Measurements from ENCODE around the gene C22orf15.

The C22orf15 gene

GRCh38 chr22:23715806-23716375 lies 46.9 kb upstream of the C22orf15 start:
- Histone ChIP-seq H3K9ac (ENCODE audit: low read length) (no peak overlapping the region), H3K79me1 (ENCODE audit: low read length) (peaks cover 8% of the 10 kb centered on the region), H3K79me2 (ENCODE audit: control insufficient read depth, insufficient read depth, low read length, poor library complexity) (peaks cover 6% of the 10 kb centered on the region), H3K27me3 (ENCODE audit: insufficient read depth, low read length) (no peaks in the 10 kb centered on the region), H2BK120ac (ENCODE audit: insufficient read depth, low read length, poor library complexity) (no peak overlapping the region), H2AK5ac (ENCODE audit: low read length) (peak overlapping the region; percentile 59), H3K14ac (ENCODE audit: low read length) (no peak overlapping the region), H4K91ac (ENCODE audit: low read depth, low read length) (peak overlapping the region; percentile 28), H3K4ac (ENCODE audit: low read depth, low read length) (no peak overlapping the region), H3K9me3 (ENCODE audit: insufficient read depth, low read depth, low read length) (no peaks in the 10 kb centered on the region), H3K4me2 (ENCODE audit: low read length) (peak overlapping the region; percentile 0), H4K8ac (ENCODE audit: low read depth, low read length) (no peak overlapping the region), H4K12ac (ENCODE audit: low read depth, low read length) (no peak overlapping the region), H3K18ac (ENCODE audit: low read length) (peak overlapping the region; percentile 75), H3K23ac (ENCODE audit: low read length) (no peak overlapping the region), H2AFZ (ENCODE audit: insufficient read depth, low read length, poor library complexity) (no peak overlapping the region), H2BK12ac (ENCODE audit: low read length) (no peak overlapping the region), H2BK5ac (ENCODE audit: low read depth, low read length, poor library complexity) (no peak overlapping the region), H3K4me1 (ENCODE audit: control insufficient read depth in 1 of 2, insufficient read depth in 2 of 2, low read length in 2 of 2) (peaks cover 4 to 5% of the 10 kb centered on the region in 2 experiments), H3K4me3 (ENCODE audit: low read depth, low read length) (no peak overlapping the region), H3K36me3 (ENCODE audit: control insufficient read depth in 1 of 2, insufficient read depth in 2 of 2, low read length in 2 of 2) (peaks cover 22 to 28% of the 10 kb centered on the region in 2 experiments), H3K27ac (ENCODE audit: low read depth, low read length) (no peak overlapping the region)
- DNase-seq: no peak
- WGBS (ENCODE audit: extremely low coverage, insufficient coverage, insufficient read length): no CpG with 5 or more reads among the region's 18 CpGs

GRCh38 chr22:23716811-23717801 lies 45.7 kb upstream of the C22orf15 start:
- WGBS (ENCODE audit: extremely low coverage, insufficient coverage, insufficient read length): no CpG with 5 or more reads among the region's 84 CpGs
- no peak overlapping the region for H3K27ac ChIP-seq (ENCODE audit: low read depth, low read length)
- H3K4ac ChIP-seq (ENCODE audit: low read depth, low read length): peak overlapping the region; percentile 25
- peak overlapping the region; percentile 92 for H4K8ac ChIP-seq (ENCODE audit: low read depth, low read length)
- H3K9me3 ChIP-seq (ENCODE audit: insufficient read depth, low read depth, low read length): no peaks in the 10 kb centered on the region
- H3K36me3 ChIP-seq (ENCODE audit: control insufficient read depth in 1 of 2, insufficient read depth in 2 of 2, low read length in 2 of 2): peaks cover 21 to 25% of the 10 kb centered on the region in 2 experiments
- peaks cover 4 to 5% of the 10 kb centered on the region in 2 experiments for H3K4me1 ChIP-seq (ENCODE audit: control insufficient read depth in 1 of 2, insufficient read depth in 2 of 2, low read length in 2 of 2)
- H3K27me3 ChIP-seq (ENCODE audit: insufficient read depth, low read length): no peaks in the 10 kb centered on the region
- no peak overlapping the region for H3K23ac ChIP-seq (ENCODE audit: low read length)
- no peak overlapping the region for H2BK5ac ChIP-seq (ENCODE audit: low read depth, low read length, poor library complexity)
- H2AFZ ChIP-seq (ENCODE audit: insufficient read depth, low read length, poor library complexity): peak overlapping the region; percentile 64
- peak overlapping the region; percentile 40 for H3K14ac ChIP-seq (ENCODE audit: low read length)
- H4K91ac ChIP-seq (ENCODE audit: low read depth, low read length): peak overlapping the region; percentile 82
- peak; percentile 71 to 84 for DNase-seq
- H3K18ac ChIP-seq (ENCODE audit: low read length): peak overlapping the region; percentile 20
- H3K4me2 ChIP-seq (ENCODE audit: low read length): peak overlapping the region; percentile 70
- H2BK12ac ChIP-seq (ENCODE audit: low read length): peak overlapping the region; percentile 20
- H4K12ac ChIP-seq (ENCODE audit: low read depth, low read length): peak overlapping the region; percentile 89
- H2AK5ac ChIP-seq (ENCODE audit: low read length): peak overlapping the region; percentile 24
- peak overlapping the region; percentile 49 for H2BK120ac ChIP-seq (ENCODE audit: insufficient read depth, low read length, poor library complexity)
- peaks cover 8% of the 10 kb centered on the region for H3K79me1 ChIP-seq (ENCODE audit: low read length)
- H3K9ac ChIP-seq (ENCODE audit: low read length): peak overlapping the region; percentile 76
- peak overlapping the region; percentile 90 for H3K4me3 ChIP-seq (ENCODE audit: low read depth, low read length)
- H3K79me2 ChIP-seq (ENCODE audit: control insufficient read depth, insufficient read depth, low read length, poor library complexity): peaks cover 6% of the 10 kb centered on the region

GRCh38 chr22:23718371-23719165 lies 44.2 kb upstream of the C22orf15 start:
- Histone ChIP-seq H3K9ac (ENCODE audit: low read length) (no peak overlapping the region), H3K79me2 (ENCODE audit: control insufficient read depth, insufficient read depth, low read length, poor library complexity) (peaks cover 6% of the 10 kb centered on the region), H2BK5ac (ENCODE audit: low read depth, low read length, poor library complexity) (no peak overlapping the region), H3K36me3 (ENCODE audit: control insufficient read depth in 1 of 2, insufficient read depth in 2 of 2, low read length in 2 of 2) (peaks cover 16% of the 10 kb centered on the region in 2 experiments), H2BK12ac (ENCODE audit: low read length) (no peak overlapping the region), H3K27ac (ENCODE audit: low read depth, low read length) (no peak overlapping the region), H3K79me1 (ENCODE audit: low read length) (peaks cover 8% of the 10 kb centered on the region), H3K4me1 (ENCODE audit: control insufficient read depth in 1 of 2, insufficient read depth in 2 of 2, low read length in 2 of 2) (peaks cover 4 to 5% of the 10 kb centered on the region in 2 experiments), H3K27me3 (ENCODE audit: insufficient read depth, low read length) (no peaks in the 10 kb centered on the region), H3K4ac (ENCODE audit: low read depth, low read length) (no peak overlapping the region), H3K14ac (ENCODE audit: low read length) (no peak overlapping the region), H3K23ac (ENCODE audit: low read length) (no peak overlapping the region), H3K4me3 (ENCODE audit: low read depth, low read length) (no peak overlapping the region), H4K91ac (ENCODE audit: low read depth, low read length) (no peak overlapping the region), H2BK120ac (ENCODE audit: insufficient read depth, low read length, poor library complexity) (no peak overlapping the region), H3K18ac (ENCODE audit: low read length) (no peak overlapping the region), H2AFZ (ENCODE audit: insufficient read depth, low read length, poor library complexity) (no peak overlapping the region), H3K9me3 (ENCODE audit: insufficient read depth, low read depth, low read length) (no peaks in the 10 kb centered on the region), H4K12ac (ENCODE audit: low read depth, low read length) (no peak overlapping the region), H2AK5ac (ENCODE audit: low read length) (no peak overlapping the region), H3K4me2 (ENCODE audit: low read length) (no peak overlapping the region), H4K8ac (ENCODE audit: low read depth, low read length) (no peak overlapping the region)
- WGBS (ENCODE audit: extremely low coverage, insufficient coverage, insufficient read length): no CpG with 5 or more reads among the region's 17 CpGs
- DNase-seq: no peak

- Histone ChIP-seq H2BK120ac (ENCODE audit: insufficient read depth, low read length, poor library complexity) (no peak overlapping the region), H3K36me3 (ENCODE audit: control insufficient read depth in 1 of 2, insufficient read depth in 2 of 2, low read length in 2 of 2) (peaks cover 0 to 1% of the 10 kb centered on the region in 2 experiments), H3K79me2 (ENCODE audit: control insufficient read depth, insufficient read depth, low read length, poor library complexity) (peaks cover 6% of the 10 kb centered on the region), H3K27me3 (ENCODE audit: insufficient read depth, low read length) (no peaks in the 10 kb centered on the region), H3K4me2 (ENCODE audit: low read length) (no peak overlapping the region), H3K4me1 (ENCODE audit: control insufficient read depth in 1 of 2, insufficient read depth in 2 of 2, low read length in 2 of 2) (peaks cover 4% of the 10 kb centered on the region in 2 experiments), H4K12ac (ENCODE audit: low read depth, low read length) (no peak overlapping the region), H2BK5ac (ENCODE audit: low read depth, low read length, poor library complexity) (no peak overlapping the region), H4K8ac (ENCODE audit: low read depth, low read length) (no peak overlapping the region), H3K18ac (ENCODE audit: low read length) (no peak overlapping the region), H3K14ac (ENCODE audit: low read length) (no peak overlapping the region), H3K4ac (ENCODE audit: low read depth, low read length) (no peak overlapping the region), H2AK5ac (ENCODE audit: low read length) (no peak overlapping the region), H2BK12ac (ENCODE audit: low read length) (no peak overlapping the region), H3K27ac (ENCODE audit: low read depth, low read length) (no peak overlapping the region), H3K4me3 (ENCODE audit: low read depth, low read length) (no peak overlapping the region), H4K91ac (ENCODE audit: low read depth, low read length) (no peak overlapping the region), H3K23ac (ENCODE audit: low read length) (no peak overlapping the region), H3K9ac (ENCODE audit: low read length) (no peak overlapping the region), H2AFZ (ENCODE audit: insufficient read depth, low read length, poor library complexity) (no peak overlapping the region), H3K9me3 (ENCODE audit: insufficient read depth, low read depth, low read length) (no peaks in the 10 kb centered on the region), H3K79me1 (ENCODE audit: low read length) (peaks cover 8% of the 10 kb centered on the region)
- no CpG with 5 or more reads among the region's 6 CpGs for WGBS (ENCODE audit: extremely low coverage, insufficient coverage, insufficient read length)
- DNase-seq: no peak
Measured at GRCh38 chr22:23720855-23721254, 41.9 kb upstream of the C22orf15 start.

All from trophoblast cell (in vitro differentiated cells and primary cell).